Sigmoid colon (tissue), 7 donors: ENCODE data around the gene CEP152. TPM values are rescaled to one million over a fixed set of nuclear protein-coding genes. Genes with fewer than 3 reads are reported as not detected.
A peak's percentile ranks its signal among the peaks of the same experiment; 100 is the strongest.
"Not testable (repeated sequence)": the region's sequence is repeated elsewhere in the genome, so short reads cannot be mapped to it uniquely, and the experiment has no call there.

ENCODE experiments used
- DNase-seq: peaks from one replicate; pipeline ENCODE4 v3.0.0-alpha.2; 2019
- H3K27ac ChIP-seq, 4 donors: fragments of 200-600 bp; sonication (generic); one replicate each; pipeline ENCODE4 v1.5.1; 2016 to 2019; ENCODE audit warnings: mild to moderate bottlenecking in 1 of 4
- H3K27me3 ChIP-seq, 3 donors: fragments of 200-600 bp; sonication (generic); one replicate each; pipeline ENCODE4 v1.5.1; 2019; ENCODE audit warnings: mild to moderate bottlenecking in 1 of 3
- H3K36me3 ChIP-seq, 4 donors: fragments of 200-600 bp; sonication (generic); one replicate each; pipeline ENCODE4 v1.5.1; 2016 to 2019
- H3K4me1 ChIP-seq, 4 donors: fragments of 200-600 bp; sonication (generic); one replicate each; pipeline ENCODE4 v1.5.1; 2017 to 2019
- H3K4me3 ChIP-seq, 4 donors: fragments of 200-600 bp; sonication (generic); one replicate each; pipeline ENCODE4 v1.5.1; 2017 to 2019; ENCODE audit warnings: mild to moderate bottlenecking in 2 of 4, moderate library complexity in 1 of 4
- H3K9me3 ChIP-seq, 4 donors: fragments of 200-600 bp in 3 of 4; sonication (generic) in 3 of 4; one replicate each; pipeline versions ENCODE4 v1.5.1 to v1.6.1; 2013 to 2019
- EP300 ChIP-seq, 4 donors: sonication (generic); formaldehyde crosslinking; IDR thresholded peaks; one replicate each; pipeline ENCODE4 v1.6.1; 2017; ENCODE audit warnings: antibody characterized with exemption in 4 of 4
- POLR2A ChIP-seq, 2 donors: fragments of 450-650 bp; IDR thresholded peaks; one replicate each; pipeline ENCODE4 v1.6.1; 2016; ENCODE audit warnings: antibody characterized with exemption in 2 of 2, mild to moderate bottlenecking in 2 of 2, moderate library complexity in 2 of 2
- POLR2AphosphoS5 ChIP-seq, 4 donors: sonication (generic); formaldehyde crosslinking; IDR thresholded peaks; one replicate each; pipeline ENCODE4 v1.6.1; 2017; ENCODE audit warnings: antibody characterized with exemption in 4 of 4
- WGBS, 2 donors: extraction: QIAGEN DNeasy Blood & Tissue Kit; methylation state at CpG; one replicate each; pipeline ENCODE4 v1.1.7; 2013; 5-methylcytosine and 5-hydroxymethylcytosine counted together
- intact Hi-C: fragments of 100-400 bp; cut with DNase I; formaldehyde crosslinking; loops from one replicate; pipeline ENCODE4 v1.15.1; 2023
- polyA plus RNA-seq, 3 donors: library from polyadenylated mRNA; stranded (reverse); fragments of 200-250 nt; gene quantifications; one replicate each; pipeline ENCODE4 v1.2.3, GENCODE V29; 2013
- total RNA-seq, 4 donors: library from RNA; depleted of rRNA; stranded (reverse); fragments of >200 nt; gene quantifications; one replicate each; pipeline ENCODE4 v1.1.0, GENCODE V29; 2016
- TF ChIP-seq, protein P1 (sequence below), 4 experiments: fragments of 450-650 bp in 3 of 4; fragments of 200-600 bp in 1 of 4; IDR thresholded peaks; one replicate each; pipeline ENCODE4 v1.5.1; 2016 to 2019; ENCODE audit warnings: antibody characterized with exemption in 4 of 4, mild to moderate bottlenecking in 3 of 4, moderate library complexity in 2 of 4
- donor health status: healthy with polysubstance abuse.
- donor health status: Bipolar disorder and iron deficiency.
- donor health status: healthy.

Gene CEP152
- total and polyA plus RNA-seq, 7 donors = 0.46 to 5.1 (median 3.1) TPM

DNA sequence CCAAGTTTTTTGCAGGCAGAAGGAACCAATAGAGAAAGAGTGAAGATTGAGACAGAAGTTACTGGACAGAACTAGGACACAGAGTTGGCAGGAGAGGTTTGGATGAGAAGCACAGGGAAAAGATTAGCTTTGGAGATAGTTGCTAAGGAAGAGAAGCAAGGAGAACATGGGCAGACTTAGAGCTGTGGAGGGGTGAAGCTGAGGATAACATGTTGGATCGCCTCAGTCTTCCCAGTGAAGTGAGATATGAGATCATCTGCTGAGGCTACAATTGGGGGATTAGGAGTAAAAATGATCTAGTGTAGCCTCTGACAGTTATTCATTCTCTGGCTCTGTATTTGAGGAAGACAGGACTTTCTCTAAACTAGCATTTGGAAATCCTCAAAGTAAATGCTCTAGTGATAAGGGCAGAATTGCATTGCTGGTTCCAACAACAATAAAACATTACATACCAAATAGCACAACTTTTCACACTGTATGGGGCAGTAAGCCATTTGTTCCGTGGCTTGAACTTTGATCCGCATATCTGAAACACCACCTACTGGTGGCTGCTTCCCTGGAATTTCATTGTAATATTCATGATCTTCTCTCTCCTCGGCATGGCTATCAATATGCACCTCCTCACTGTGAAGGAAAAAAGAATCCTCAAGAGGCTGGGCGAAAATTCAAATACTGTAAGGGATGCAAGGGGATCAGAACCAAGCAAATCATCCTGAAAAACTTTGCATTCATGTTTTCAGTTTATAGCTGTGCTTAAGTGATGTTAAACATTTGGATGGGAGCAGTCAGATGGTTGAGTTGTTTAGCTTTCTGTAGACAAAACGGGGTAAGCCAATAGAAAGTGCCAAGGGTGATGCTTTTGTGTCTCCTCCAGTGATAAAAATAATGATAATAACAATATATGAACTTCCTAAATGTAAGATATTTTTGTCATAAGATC, 44.9 kb upstream of the CEP152 start:
- intact Hi-C loops = no loop called here

DNA sequence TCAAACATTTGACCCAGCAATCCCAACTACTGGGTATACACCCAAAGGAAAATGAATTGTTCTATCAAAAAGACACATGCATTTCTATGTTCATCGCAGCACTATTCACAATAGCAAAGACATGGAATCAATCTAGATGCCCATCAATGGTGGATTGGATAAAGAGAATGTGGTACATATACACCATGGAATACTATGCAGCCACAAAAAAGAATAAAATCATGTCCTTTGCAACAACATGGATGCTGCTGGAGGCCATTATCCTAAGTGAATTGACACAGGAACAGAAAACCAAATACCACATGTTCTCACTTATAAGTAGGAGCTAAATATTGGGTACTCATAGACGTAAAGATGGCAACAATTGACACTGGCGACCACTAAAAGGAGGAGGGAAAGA, 43.6 kb upstream of the CEP152 start:
- H3K4me3 ChIP-seq, H3K9me3 ChIP-seq, DNase-seq, H3K27me3 ChIP-seq, intact Hi-C loops, H3K36me3 ChIP-seq, H3K27ac ChIP-seq: not testable (repeated sequence)
- WGBS, 2 donors = 95% methylated on average over 3 of the region's 3 CpGs
- peaks cover 0 to 13% (median 8%) of the 10 kb centered on the region in 4 donors for H3K4me1 ChIP-seq

More for the DNA sequence above, 44.9 kb upstream of the CEP152 start:
- WGBS, 2 donors = 14 to 47% methylated on average over 6 of the region's 6 CpGs
- no peak overlapping the region for H3K4me3 ChIP-seq
- H3K4me1 ChIP-seq = peaks cover 0 to 13% (median 8%) of the 10 kb centered on the region in 4 donors
- no peaks in the 10 kb centered on the region for H3K36me3 ChIP-seq
- no peak for TF ChIP-seq POLR2A (IDR thresholded peaks at IDR 0.05)
- no peak for TF ChIP-seq EP300 (IDR thresholded peaks at IDR 0.05)
- TF ChIP-seq POLR2AphosphoS5 (IDR thresholded peaks at IDR 0.05) = peak in 1 of 4 donors; percentile 9
- TF ChIP-seq, protein P1, sequence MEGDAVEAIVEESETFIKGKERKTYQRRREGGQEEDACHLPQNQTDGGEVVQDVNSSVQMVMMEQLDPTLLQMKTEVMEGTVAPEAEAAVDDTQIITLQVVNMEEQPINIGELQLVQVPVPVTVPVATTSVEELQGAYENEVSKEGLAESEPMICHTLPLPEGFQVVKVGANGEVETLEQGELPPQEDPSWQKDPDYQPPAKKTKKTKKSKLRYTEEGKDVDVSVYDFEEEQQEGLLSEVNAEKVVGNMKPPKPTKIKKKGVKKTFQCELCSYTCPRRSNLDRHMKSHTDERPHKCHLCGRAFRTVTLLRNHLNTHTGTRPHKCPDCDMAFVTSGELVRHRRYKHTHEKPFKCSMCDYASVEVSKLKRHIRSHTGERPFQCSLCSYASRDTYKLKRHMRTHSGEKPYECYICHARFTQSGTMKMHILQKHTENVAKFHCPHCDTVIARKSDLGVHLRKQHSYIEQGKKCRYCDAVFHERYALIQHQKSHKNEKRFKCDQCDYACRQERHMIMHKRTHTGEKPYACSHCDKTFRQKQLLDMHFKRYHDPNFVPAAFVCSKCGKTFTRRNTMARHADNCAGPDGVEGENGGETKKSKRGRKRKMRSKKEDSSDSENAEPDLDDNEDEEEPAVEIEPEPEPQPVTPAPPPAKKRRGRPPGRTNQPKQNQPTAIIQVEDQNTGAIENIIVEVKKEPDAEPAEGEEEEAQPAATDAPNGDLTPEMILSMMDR (IDR thresholded peaks at IDR 0.05) = peak in 3 of 4 experiments; percentile 36 to 42 (median 39)
- no peaks in the 10 kb centered on the region for H3K27me3 ChIP-seq
- H3K27ac ChIP-seq = peak overlapping the region in 2 of 4 donors; percentile 9 to 11
- no peak for DNase-seq
- no peaks in the 10 kb centered on the region for H3K9me3 ChIP-seq

DNA sequence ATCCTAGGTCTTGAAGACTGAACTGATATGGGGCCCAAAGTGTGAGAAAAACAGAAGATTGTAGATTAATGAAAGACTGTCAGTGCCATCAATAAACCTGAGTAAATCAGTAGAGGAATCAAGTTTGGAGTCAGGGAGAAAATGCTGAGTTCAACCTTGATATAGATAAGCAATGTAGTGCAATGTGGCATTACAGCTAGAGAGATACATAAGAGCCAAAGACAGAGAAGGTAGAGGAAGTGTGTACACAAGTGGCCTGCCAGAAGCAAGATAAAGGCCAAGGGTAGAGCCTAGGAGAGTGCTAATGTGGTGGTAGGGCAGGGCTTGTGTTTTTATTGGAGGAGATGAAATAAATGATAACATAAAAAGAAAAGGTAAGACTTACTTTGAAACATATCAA, 41.1 kb upstream of the CEP152 start:
- peaks cover 0 to 13% (median 8%) of the 10 kb centered on the region in 4 donors for H3K4me1 ChIP-seq
- intact Hi-C loops = no loop called here
- no peaks in the 10 kb centered on the region for H3K27me3 ChIP-seq
- TF ChIP-seq EP300 (IDR thresholded peaks at IDR 0.05) (no peak), POLR2AphosphoS5 (IDR thresholded peaks at IDR 0.05) (no peak), POLR2A (IDR thresholded peaks at IDR 0.05) (no peak)
- TF ChIP-seq, protein P1 (IDR thresholded peaks at IDR 0.05) = no peak
- H3K9me3 ChIP-seq = no peaks in the 10 kb centered on the region
- no peak overlapping the region for H3K4me3 ChIP-seq
- H3K36me3 ChIP-seq = no peaks in the 10 kb centered on the region
- no peak for DNase-seq
- H3K27ac ChIP-seq = no peak overlapping the region

DNA sequence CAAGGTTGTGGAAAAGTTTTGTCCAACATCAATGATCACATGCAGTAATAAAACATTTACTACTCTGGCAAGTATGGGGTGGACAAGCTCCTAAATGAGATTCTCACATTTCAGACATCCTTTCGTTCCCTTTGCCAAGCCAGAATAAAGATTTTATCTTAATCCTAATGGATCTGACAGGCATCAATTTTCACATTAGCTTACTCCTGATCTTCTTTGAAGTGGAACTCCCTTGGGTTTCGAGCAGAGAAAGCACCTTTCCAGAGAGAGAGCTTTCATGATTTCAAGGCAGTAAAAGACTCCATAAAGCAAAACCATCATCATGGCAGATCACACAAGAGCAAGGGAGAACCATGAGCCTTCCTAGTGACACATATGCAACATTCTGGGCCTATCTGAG, 39.8 kb upstream of the CEP152 start:
- intact Hi-C loops = no loop called here
- Histone ChIP-seq H3K4me1 (peaks cover 0 to 5% (median 5%) of the 10 kb centered on the region in 4 donors), H3K27me3 (no peaks in the 10 kb centered on the region), H3K27ac (no peak overlapping the region), H3K36me3 (no peaks in the 10 kb centered on the region), H3K9me3 (no peaks in the 10 kb centered on the region), H3K4me3 (no peak overlapping the region)
- 89 to 94% methylated on average over 2 of the region's 2 CpGs for WGBS, 2 donors
- TF ChIP-seq, protein P1 (IDR thresholded peaks at IDR 0.05) = no peak
- TF ChIP-seq POLR2AphosphoS5 (IDR thresholded peaks at IDR 0.05) (no peak), POLR2A (IDR thresholded peaks at IDR 0.05) (no peak), EP300 (IDR thresholded peaks at IDR 0.05) (no peak)
- no peak for DNase-seq

DNA sequence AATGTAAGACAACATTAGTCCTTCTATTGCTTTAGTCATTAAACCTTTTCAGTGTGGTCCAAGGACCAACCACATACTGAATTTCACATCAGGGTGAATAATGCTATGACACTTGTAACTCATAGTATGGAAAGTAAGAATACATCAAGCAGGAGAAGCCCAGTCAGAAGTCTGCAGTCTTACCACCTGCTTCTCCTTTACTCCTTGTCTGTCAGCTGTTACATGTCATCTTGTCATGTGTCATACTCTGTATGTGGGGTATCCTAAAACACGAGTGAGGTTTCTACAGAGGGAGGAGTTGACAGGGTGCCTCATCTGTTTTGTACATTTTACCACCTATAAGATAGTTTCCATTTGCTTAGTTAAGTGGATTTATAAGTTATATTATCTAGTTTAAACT, 34.3 kb upstream of the CEP152 start:
- H3K27ac ChIP-seq = no peak overlapping the region
- H3K36me3 ChIP-seq = no peaks in the 10 kb centered on the region
- H3K4me3 ChIP-seq = no peak overlapping the region
- no peaks in the 10 kb centered on the region for H3K9me3 ChIP-seq
- intact Hi-C loops = no loop called here
- no peaks in the 10 kb centered on the region for H3K4me1 ChIP-seq
- H3K27me3 ChIP-seq = no peaks in the 10 kb centered on the region
- DNase-seq = no peak
- WGBS, 2 donors = 73% methylated on average over 1 of the region's 1 CpG
- TF ChIP-seq, protein P1 (IDR thresholded peaks at IDR 0.05) = no peak
- no peak for TF ChIP-seq EP300 (IDR thresholded peaks at IDR 0.05)
- no peak for TF ChIP-seq POLR2AphosphoS5 (IDR thresholded peaks at IDR 0.05)
- no peak for TF ChIP-seq POLR2A (IDR thresholded peaks at IDR 0.05)
